B cell (primary cell): ENCODE data around the gene ELF1. TPM values are rescaled to one million over a fixed set of nuclear protein-coding genes. Genes with fewer than 3 reads are reported as not detected.

Source experiments
- ATAC-seq: fragments of 200-7000 bp; cut with Tn5 transposase; one replicate; pipeline ENCODE4 v1.10.0; 2021; ENCODE audit warnings: low read depth, mild to moderate bottlenecking, moderate number of reproducible peaks, moderate library complexity
- CTCF ChIA-PET: fragments of 350-600 bp; sonication (Branson Sonifier 250); formaldehyde crosslinking; loops from one replicate; lab custom pipeline; 2021; ENCODE audit warnings: antibody characterized with exemption, inconsistent platforms; lab: Charles Lee
- POLR2A ChIA-PET: fragments of 350-600 bp; sonication (Branson Sonifier 250); formaldehyde crosslinking; loops from one replicate; lab custom pipeline; 2021; ENCODE audit warnings: antibody characterized with exemption; lab: Charles Lee
- DNase-seq: peaks from one replicate; pipeline ENCODE4 v3.0.0; 2013
- H2AFZ ChIP-seq: 2 replicates; pipeline ENCODE4 v1.6.1; 2012; ENCODE audit warnings: mild to moderate bottlenecking, low read depth, low read length; ENCODE audit not compliant: insufficient read depth, poor library complexity, severe bottlenecking
- H3K27ac ChIP-seq, 2 donors: 1 replicate in 1 of 2; 2 replicates in 1 of 2; pipeline ENCODE4 v1.5.1; 2012 to 2013; ENCODE audit warnings: low read length in 2 of 2, mild to moderate bottlenecking in 2 of 2, moderate library complexity in 1 of 2
- H3K27me3 ChIP-seq, 4 experiments: fragments of 200-600 bp in 1 of 4; sonication (generic) in 1 of 4; replicated peaks in 1 of 4; 1 replicate in 2 of 4; 2 replicates in 2 of 4; pipeline versions ENCODE4 v1.6.1 to v1.7.0; 2013 to 2016; ENCODE audit warnings: low read length in 3 of 4, mild to moderate bottlenecking in 2 of 4, mixed read lengths in 1 of 4, moderate library complexity in 1 of 4; ENCODE audit not compliant: insufficient read depth in 4 of 4, control insufficient read depth in 3 of 4; ENCODE audit errors: control extremely low read depth in 1 of 4
- H3K36me3 ChIP-seq, 2 experiments: replicated peaks in 1 of 2; 1 replicate in 1 of 2; 2 replicates in 1 of 2; pipeline versions ENCODE4 v1.6.1 to v1.7.1; 2013; ENCODE audit warnings: low read length in 1 of 2; ENCODE audit not compliant: insufficient read depth in 2 of 2, control insufficient read depth in 1 of 2; ENCODE audit errors: control extremely low read depth in 1 of 2, extremely low read depth in 1 of 2
- H3K4me1 ChIP-seq, 2 donors: fragments of 200-600 bp in 1 of 2; sonication (generic) in 1 of 2; 1 replicate in 1 of 2; 2 replicates in 1 of 2; pipeline versions ENCODE4 v1.5.1 to v1.6.1; 2013 to 2017; ENCODE audit warnings: low read length in 2 of 2; ENCODE audit not compliant: control insufficient read depth in 2 of 2, insufficient read depth in 2 of 2
- H3K4me2 ChIP-seq: replicated peaks from 2 replicates; pipeline ENCODE3; 2012; ENCODE audit warnings: mild to moderate bottlenecking, low read depth, low read length; ENCODE audit not compliant: poor library complexity, severe bottlenecking
- H3K4me3 ChIP-seq, 5 experiments: fragments of 200-600 bp in 1 of 5; sonication (generic) in 1 of 5; 1 replicate in 3 of 5; 2 replicates in 2 of 5; pipeline versions ENCODE4 v1.5.1 to v1.7.0; 2011 to 2016; ENCODE audit warnings: low read length in 4 of 5, mild to moderate bottlenecking in 4 of 5, low read depth in 2 of 5, control low read depth in 1 of 5, moderate library complexity in 1 of 5; ENCODE audit not compliant: insufficient read depth in 1 of 5; ENCODE audit errors: control extremely low read depth in 1 of 5, extremely low read depth in 1 of 5
- H3K79me2 ChIP-seq: fragments of 200-600 bp; sonication (generic); one replicate; pipeline ENCODE4 v1.6.0; 2016; ENCODE audit warnings: low read length; ENCODE audit not compliant: control insufficient read depth, insufficient read depth
- H3K9ac ChIP-seq: fragments of 200-600 bp; sonication (generic); 2 replicates; pipeline ENCODE4 v1.6.1; 2017; ENCODE audit warnings: mild to moderate bottlenecking, low read length, moderate library complexity
- H3K9me3 ChIP-seq, 3 donors: one replicate each; pipeline versions ENCODE4 v1.6.1 to v1.7.1; 2013; ENCODE audit warnings: low read length in 2 of 3; ENCODE audit not compliant: control insufficient read depth in 2 of 3, insufficient read depth in 1 of 3; ENCODE audit errors: control extremely low read depth in 1 of 3
- H4K20me1 ChIP-seq: 2 replicates; pipeline ENCODE4 v1.6.0; 2012; ENCODE audit warnings: mild to moderate bottlenecking, low read length; ENCODE audit not compliant: insufficient read depth, control insufficient read depth, poor library complexity, severe bottlenecking
- H3K27ac Mint-ChIP-seq: one replicate; pipeline ENCODE4 v1.8.0; 2021; ENCODE audit warnings: mixed read lengths
- H3K27me3 Mint-ChIP-seq: one replicate; pipeline ENCODE4 v1.8.0; 2021; ENCODE audit warnings: mixed read lengths
- H3K4me1 Mint-ChIP-seq: one replicate; pipeline ENCODE4 v1.8.0; 2021; ENCODE audit warnings: mixed read lengths
- H3K4me3 Mint-ChIP-seq: one replicate; pipeline ENCODE4 v1.8.0; 2021; ENCODE audit warnings: mixed read lengths
- H3K9me3 Mint-ChIP-seq: one replicate; pipeline ENCODE4 v1.8.0; 2022; ENCODE audit warnings: mixed read lengths; ENCODE audit not compliant: insufficient read depth
- EZH2 ChIP-seq: IDR thresholded peaks from 2 replicates; pipeline ENCODE4 v1.6.1; 2012; ENCODE audit warnings: borderline replicate concordance, low read depth, mild to moderate bottlenecking, moderate library complexity, low read length; ENCODE audit not compliant: insufficient read depth, poor library complexity, severe bottlenecking
- WGBS: methylation state at CpG from one replicate; pipeline ENCODE4 v1.1.5; 2013; ENCODE audit warnings: missing lambda C conversion rate; ENCODE audit not compliant: insufficient coverage; 5-methylcytosine and 5-hydroxymethylcytosine counted together
- intact Hi-C: fragments of 100-400 bp; cut with micrococcal nuclease; formaldehyde crosslinking; loops from one replicate; pipeline ENCODE4 v1.10.0; 2022
- polyA plus RNA-seq: library from polyadenylated mRNA; depleted of rRNA; stranded (reverse); fragments of >200 nt; gene quantifications from 2 replicates; pipeline ENCODE4 v1.2.3, GENCODE V29; 2012
- total RNA-seq, 2 donors: library from RNA; stranded (reverse); fragments of 120-200 nt in 1 of 2; gene quantifications; 1 replicate in 1 of 2; 2 replicates in 1 of 2; pipeline versions ENCODE4 v1.2.3 to v1.2.4, GENCODE V29; 2013 to 2022
- TF ChIP-seq, protein P1 (sequence below): fragments of 200-600 bp; IDR thresholded peaks from one replicate; pipeline ENCODE4 v1.8.0; 2022; ENCODE audit warnings: antibody characterized with exemption, mild to moderate bottlenecking

The ELF1 gene
- total and polyA plus RNA-seq, 2 donors (not counting 1 experiment from before 2014, with no cell fraction given): 62.0 to 186 TPM

DNA sequence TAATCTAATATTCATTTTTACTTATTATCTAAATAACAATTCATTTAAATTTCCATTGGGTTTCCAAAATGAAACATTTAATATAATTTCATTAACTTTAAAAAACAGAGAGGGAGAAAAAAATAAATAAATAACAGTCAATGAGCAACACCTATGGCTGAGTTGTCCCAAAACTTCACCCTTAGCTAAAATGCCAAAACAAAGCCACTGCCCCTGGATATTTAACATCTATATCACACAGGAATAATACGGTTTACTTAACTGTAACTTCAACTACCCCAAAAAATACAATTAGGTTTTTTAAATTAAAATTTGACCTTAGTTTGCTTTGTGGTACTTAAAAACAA is 541 bp downstream of the ELF1 start:
- Mint-ChIP-seq H3K4me3 (peak overlapping the region; percentile 94), H3K9me3 (no peaks in the 10 kb centered on the region), H3K27ac (peak overlapping the region; percentile 98), H3K27me3 (no peaks in the 10 kb centered on the region), H3K4me1 (peaks cover 54% of the 10 kb centered on the region)
- Histone ChIP-seq H2AFZ (no peak overlapping the region), H3K4me1 (peaks cover 33 to 36% of the 10 kb centered on the region in 2 donors), H3K9ac (peak overlapping the region; percentile 99), H3K27me3 (no peaks in the 10 kb centered on the region), H3K79me2 (peaks cover 92% of the 10 kb centered on the region), H3K27ac (peak overlapping the region; percentile 96 to 100), H4K20me1 (peaks cover 5% of the 10 kb centered on the region), H3K9me3 (no peaks in the 10 kb centered on the region), H3K36me3 (peaks cover 0 to 10% of the 10 kb centered on the region in 2 experiments), H3K4me3 (peak overlapping the region; percentile 65 to 99 (median 75)), H3K4me2 (peak overlapping the region; percentile 76)
- DNase-seq (no peak), ATAC-seq (no peak)
- intact Hi-C loops: loop anchor here (2.0 to 5.0 kb wide), 3 partner anchors 44 to 351 kb away; partner anchors contain the start of genes FOXO1 and KBTBD6
- TF ChIP-seq EZH2: no peak
- WGBS: no CpG with 5 or more reads among the region's 1 CpG
- POLR2A ChIA-PET: interaction anchor here (0.6 to 4.4 kb wide), 4 partner anchors 25 to 97 kb away, joined by 3 to 32 read pairs (median 5); partner anchors contain the start of gene WBP4
- CTCF ChIA-PET: interaction anchor here (0.7 to 7.8 kb wide), 12 partner anchors 10 to 241 kb away, joined by 3 to 63 read pairs (median 4); partner anchors contain the start of genes SLC25A15 and WBP4

DNA sequence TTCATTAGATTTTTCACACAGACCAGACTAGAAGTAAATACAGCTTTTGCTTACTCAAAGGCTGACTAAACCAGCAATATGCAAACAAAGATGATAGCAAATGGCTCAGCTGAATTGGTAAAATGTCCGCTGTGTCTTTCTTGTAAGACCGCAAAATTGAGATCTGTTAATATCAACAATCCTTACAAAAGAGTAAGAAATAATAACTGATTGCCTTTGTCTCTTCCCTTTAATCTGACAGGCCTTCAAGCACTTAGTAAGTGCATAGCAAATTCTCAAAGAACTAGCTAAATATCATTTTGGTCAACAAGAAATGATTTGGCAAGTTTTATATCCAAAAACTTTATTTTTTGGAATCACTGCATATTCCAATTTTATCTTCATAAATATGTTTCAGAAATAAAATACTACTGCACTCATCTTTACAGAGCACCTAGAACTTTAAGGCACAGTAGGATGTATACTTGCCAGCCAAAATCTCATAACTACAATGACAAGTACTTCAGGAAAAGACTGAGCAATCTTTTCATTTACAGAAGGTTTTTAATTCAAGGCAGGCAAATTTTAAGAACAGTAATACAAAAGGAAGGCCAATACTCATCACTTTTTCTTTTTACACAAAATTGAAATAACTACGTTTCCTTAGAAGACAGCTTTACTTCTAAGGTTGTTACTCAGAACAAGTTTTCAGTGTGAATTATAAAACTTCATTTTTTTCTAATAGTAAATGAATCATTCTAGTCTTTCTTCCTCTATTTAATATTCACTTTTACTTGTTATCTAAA is 1.1 kb downstream of the ELF1 start:
- POLR2A ChIA-PET: interaction anchor here (1.4 to 4.4 kb wide), 3 partner anchors 32 to 96 kb away, joined by 3 to 32 read pairs (median 7); partner anchors contain the start of gene WBP4
- H2AFZ ChIP-seq: no peak overlapping the region
- peaks cover 58% of the 10 kb centered on the region for H3K4me1 Mint-ChIP-seq
- intact Hi-C loops: loop anchor here (1.0 to 5.0 kb wide), 4 partner anchors 11 to 351 kb away; partner anchors contain the start of genes FOXO1 and KBTBD6
- H3K79me2 ChIP-seq: peaks cover 96% of the 10 kb centered on the region
- DNase-seq (peak; percentile 47), ATAC-seq (no peak)
- H3K4me3 ChIP-seq: peak overlapping the region; percentile 65 to 99 (median 75)
- no CpG with 5 or more reads among the region's 3 CpGs for WGBS
- peak overlapping the region; percentile 76 for H3K4me2 ChIP-seq
- peaks cover 0 to 14% of the 10 kb centered on the region in 2 experiments for H3K36me3 ChIP-seq
- no peaks in the 10 kb centered on the region for H3K9me3 Mint-ChIP-seq
- no peaks in the 10 kb centered on the region for H3K27me3 ChIP-seq
- peaks cover 5% of the 10 kb centered on the region for H4K20me1 ChIP-seq
- H3K27ac ChIP-seq: peak overlapping the region; percentile 96 to 100
- CTCF ChIA-PET: interaction anchor here (0.7 to 7.8 kb wide), 6 partner anchors 9 to 97 kb away, joined by 3 to 63 read pairs (median 6); partner anchors contain the start of gene WBP4
- peaks cover 33 to 40% of the 10 kb centered on the region in 2 donors for H3K4me1 ChIP-seq
- peak overlapping the region; percentile 99 for H3K9ac ChIP-seq
- H3K27ac Mint-ChIP-seq: peak overlapping the region; percentile 88
- peak overlapping the region; percentile 94 for H3K4me3 Mint-ChIP-seq
- no peak for TF ChIP-seq EZH2
- TF ChIP-seq, protein P1, sequence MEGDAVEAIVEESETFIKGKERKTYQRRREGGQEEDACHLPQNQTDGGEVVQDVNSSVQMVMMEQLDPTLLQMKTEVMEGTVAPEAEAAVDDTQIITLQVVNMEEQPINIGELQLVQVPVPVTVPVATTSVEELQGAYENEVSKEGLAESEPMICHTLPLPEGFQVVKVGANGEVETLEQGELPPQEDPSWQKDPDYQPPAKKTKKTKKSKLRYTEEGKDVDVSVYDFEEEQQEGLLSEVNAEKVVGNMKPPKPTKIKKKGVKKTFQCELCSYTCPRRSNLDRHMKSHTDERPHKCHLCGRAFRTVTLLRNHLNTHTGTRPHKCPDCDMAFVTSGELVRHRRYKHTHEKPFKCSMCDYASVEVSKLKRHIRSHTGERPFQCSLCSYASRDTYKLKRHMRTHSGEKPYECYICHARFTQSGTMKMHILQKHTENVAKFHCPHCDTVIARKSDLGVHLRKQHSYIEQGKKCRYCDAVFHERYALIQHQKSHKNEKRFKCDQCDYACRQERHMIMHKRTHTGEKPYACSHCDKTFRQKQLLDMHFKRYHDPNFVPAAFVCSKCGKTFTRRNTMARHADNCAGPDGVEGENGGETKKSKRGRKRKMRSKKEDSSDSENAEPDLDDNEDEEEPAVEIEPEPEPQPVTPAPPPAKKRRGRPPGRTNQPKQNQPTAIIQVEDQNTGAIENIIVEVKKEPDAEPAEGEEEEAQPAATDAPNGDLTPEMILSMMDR: no peak
- H3K9me3 ChIP-seq: no peaks in the 10 kb centered on the region
- H3K27me3 Mint-ChIP-seq: no peaks in the 10 kb centered on the region
